SK-N-SH treated with all-trans-retinoic acid at 6 μM for 48 hours (cell line): Measurements from ENCODE around the gene RPL28.

Experiments used
- BACH2 ChIP-seq: fragments of 250-450 bp; sonication (Bioruptor Pico); IDR thresholded peaks from 2 replicates; pipeline ENCODE4 v1.9.0; 2021; ENCODE audit warnings: mild to moderate bottlenecking, borderline replicate concordance
- GLIS3 ChIP-seq: fragments of 250-450 bp; sonication (Bioruptor Pico); IDR thresholded peaks from 2 replicates; pipeline ENCODE4 v1.5.0; 2020; ENCODE audit warnings: mild to moderate bottlenecking, moderate library complexity
- ISL1 ChIP-seq: fragments of 250-450 bp; sonication (Bioruptor Pico); IDR thresholded peaks from 2 replicates; pipeline ENCODE4 v2.1.2; 2022; ENCODE audit warnings: mild to moderate bottlenecking, moderate library complexity
- PPARA ChIP-seq: fragments of 250-450 bp; sonication (Bioruptor Pico); IDR thresholded peaks from 2 replicates; pipeline ENCODE4 v1.5.0; 2020; ENCODE audit warnings: mild to moderate bottlenecking, borderline replicate concordance
- RARB ChIP-seq: fragments of 250-450 bp; sonication (Bioruptor Pico); IDR thresholded peaks from 2 replicates; pipeline ENCODE4 v1.8.0; 2021; ENCODE audit warnings: mild to moderate bottlenecking, moderate library complexity
- SNAI2 ChIP-seq: fragments of 250-450 bp; sonication (Bioruptor Pico); IDR thresholded peaks from 2 replicates; pipeline ENCODE4 v1.5.0; 2020; ENCODE audit warnings: mild to moderate bottlenecking, moderate library complexity
- TOX ChIP-seq: fragments of 250-450 bp; sonication (Bioruptor Pico); IDR thresholded peaks from 2 replicates; pipeline ENCODE4 v1.8.0; 2021; ENCODE audit warnings: mild to moderate bottlenecking, moderate library complexity, borderline replicate concordance
- ZFP3 ChIP-seq: fragments of 250-450 bp; sonication (Bioruptor Pico); IDR thresholded peaks from 2 replicates; pipeline ENCODE4 v1.5.0; 2020; ENCODE audit warnings: mild to moderate bottlenecking, moderate library complexity
- ZFP30 ChIP-seq: fragments of 450-650 bp; formaldehyde crosslinking; IDR thresholded peaks from 2 replicates; pipeline ENCODE4 v1.5.0; 2022; ENCODE audit warnings: mild to moderate bottlenecking, moderate library complexity
- ZNF565 ChIP-seq: fragments of 450-650 bp; formaldehyde crosslinking; conservative IDR thresholded peaks from 2 replicates; pipeline ENCODE4 v1.5.0; 2020; ENCODE audit warnings: low read depth, mild to moderate bottlenecking, moderate library complexity
- ZNF70 ChIP-seq: fragments of 450-650 bp; formaldehyde crosslinking; IDR thresholded peaks from 2 replicates; pipeline ENCODE4 v1.5.0; 2020; ENCODE audit warnings: mild to moderate bottlenecking, moderate library complexity
- TF ChIP-seq, protein P1 (sequence below): fragments of 250-450 bp; sonication (Bioruptor Pico); IDR thresholded peaks from 2 replicates; pipeline ENCODE4 v1.5.1; 2020; ENCODE audit warnings: low read depth, mild to moderate bottlenecking, moderate library complexity
- TF ChIP-seq, protein P2 (sequence below): fragments of 250-450 bp; sonication (Bioruptor Pico); IDR thresholded peaks from 2 replicates; pipeline ENCODE4 v1.5.1; 2021; ENCODE audit warnings: mild to moderate bottlenecking, moderate library complexity

DNA sequence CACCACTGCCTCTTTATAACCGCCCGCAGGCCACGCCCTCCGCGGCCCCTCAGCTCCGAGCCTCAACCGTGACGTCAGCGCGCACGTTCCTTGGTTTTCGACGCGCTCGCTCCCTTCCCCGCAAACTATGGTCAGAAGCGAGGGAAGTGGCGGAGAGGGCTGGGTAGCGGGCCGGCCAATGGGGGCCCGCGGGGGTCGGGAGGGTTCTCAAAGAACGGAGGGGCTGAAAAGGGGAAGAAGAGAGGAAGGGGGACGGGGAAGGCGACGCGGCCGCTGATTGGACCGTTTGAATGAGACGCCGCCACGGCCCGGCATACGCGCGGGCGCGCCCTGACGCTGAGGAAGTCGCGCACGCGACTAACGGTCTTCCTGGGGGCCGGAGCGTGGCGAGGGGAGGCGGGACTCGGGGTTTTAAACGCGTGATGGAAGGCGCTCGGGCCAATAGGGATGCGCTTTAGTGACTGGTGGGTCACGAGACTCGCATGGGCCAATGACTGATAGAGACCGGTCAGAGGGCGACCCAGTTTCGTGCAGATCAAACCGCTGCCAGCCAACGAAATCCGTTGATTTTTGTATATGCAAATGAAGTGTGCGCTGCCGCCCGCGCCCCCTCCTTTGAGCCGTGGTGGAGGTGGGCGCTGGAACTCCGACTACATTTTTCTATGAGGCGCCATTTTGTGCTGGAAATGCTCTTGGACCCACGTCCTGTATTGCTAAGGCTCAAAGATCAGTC lies 22.2 kb downstream of the RPL28 start:
- TF ChIP-seq ZFP3 (CRISPR knock-in tag) (no peak), BACH2 (CRISPR knock-in tag) (no peak), GLIS3 (no peak), ZNF565 (CRISPR knock-in tag) (no peak), ZFP30 (CRISPR knock-in tag) (no peak), TOX (CRISPR knock-in tag) (no peak), RARB (CRISPR knock-in tag) (no peak), SNAI2 (CRISPR knock-in tag) (no peak), ZNF70 (no peak), PPARA (no peak; the same call in 1 of the 2 replicates), ISL1 (CRISPR knock-in tag) (no peak)
- TF ChIP-seq, protein P1, sequence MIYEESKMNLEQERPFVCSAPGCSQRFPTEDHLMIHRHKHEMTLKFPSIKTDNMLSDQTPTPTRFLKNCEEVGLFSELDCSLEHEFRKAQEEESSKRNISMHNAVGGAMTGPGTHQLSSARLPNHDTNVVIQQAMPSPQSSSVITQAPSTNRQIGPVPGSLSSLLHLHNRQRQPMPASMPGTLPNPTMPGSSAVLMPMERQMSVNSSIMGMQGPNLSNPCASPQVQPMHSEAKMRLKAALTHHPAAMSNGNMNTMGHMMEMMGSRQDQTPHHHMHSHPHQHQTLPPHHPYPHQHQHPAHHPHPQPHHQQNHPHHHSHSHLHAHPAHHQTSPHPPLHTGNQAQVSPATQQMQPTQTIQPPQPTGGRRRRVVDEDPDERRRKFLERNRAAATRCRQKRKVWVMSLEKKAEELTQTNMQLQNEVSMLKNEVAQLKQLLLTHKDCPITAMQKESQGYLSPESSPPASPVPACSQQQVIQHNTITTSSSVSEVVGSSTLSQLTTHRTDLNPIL (CRISPR knock-in tag), result no peak
- TF ChIP-seq, protein P2, sequence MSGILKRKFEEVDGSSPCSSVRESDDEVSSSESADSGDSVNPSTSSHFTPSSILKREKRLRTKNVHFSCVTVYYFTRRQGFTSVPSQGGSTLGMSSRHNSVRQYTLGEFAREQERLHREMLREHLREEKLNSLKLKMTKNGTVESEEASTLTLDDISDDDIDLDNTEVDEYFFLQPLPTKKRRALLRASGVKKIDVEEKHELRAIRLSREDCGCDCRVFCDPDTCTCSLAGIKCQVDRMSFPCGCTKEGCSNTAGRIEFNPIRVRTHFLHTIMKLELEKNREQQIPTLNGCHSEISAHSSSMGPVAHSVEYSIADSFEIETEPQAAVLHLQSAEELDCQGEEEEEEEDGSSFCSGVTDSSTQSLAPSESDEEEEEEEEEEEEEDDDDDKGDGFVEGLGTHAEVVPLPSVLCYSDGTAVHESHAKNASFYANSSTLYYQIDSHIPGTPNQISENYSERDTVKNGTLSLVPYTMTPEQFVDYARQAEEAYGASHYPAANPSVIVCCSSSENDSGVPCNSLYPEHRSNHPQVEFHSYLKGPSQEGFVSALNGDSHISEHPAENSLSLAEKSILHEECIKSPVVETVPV, result no peak
